Stimulated activated naive B cell treated with anti-CD40 and anti-IgM and Interleukin-4, amounts not matched to agents 10 μg/mL and 1 μg/mL and 100 μg/mL, for 72 hours (primary cell): Measurements from ENCODE around the gene STARD13.
"Not testable (repeated sequence)": the region's sequence is repeated elsewhere in the genome, so short reads cannot be mapped to it uniquely, and the experiment has no call there.

Experiments
- ATAC-seq, 2 donors: fragments of 150-1000 bp; cut with Tn5 transposase; replicated peaks; 2 replicates each; pipeline ENCODE4 v1.10.0; 2021; ENCODE audit warnings: moderate library complexity in 1 of 2
- DNase-seq: peaks from one replicate; pipeline ENCODE4 v3.0.0; 2021
- H3K27ac Mint-ChIP-seq: one replicate; pipeline ENCODE4 v1.8.0; 2022; ENCODE audit warnings: mild to moderate bottlenecking, mixed read lengths
- H3K27me3 Mint-ChIP-seq, 2 donors: one replicate each; pipeline ENCODE4 v1.8.0; 2022; ENCODE audit warnings: mixed read lengths in 2 of 2
- H3K36me3 Mint-ChIP-seq, 2 donors: one replicate each; pipeline ENCODE4 v1.8.0; 2022; ENCODE audit warnings: mixed read lengths in 2 of 2, mild to moderate bottlenecking in 1 of 2
- H3K4me1 Mint-ChIP-seq, 2 donors: one replicate each; pipeline ENCODE4 v1.8.0; 2022; ENCODE audit warnings: mixed read lengths in 2 of 2, mild to moderate bottlenecking in 1 of 2
- H3K4me3 Mint-ChIP-seq, 2 donors: one replicate each; pipeline ENCODE4 v1.8.0; 2022; ENCODE audit warnings: mild to moderate bottlenecking in 2 of 2, mixed read lengths in 2 of 2, moderate library complexity in 1 of 2
- H3K9me3 Mint-ChIP-seq, 2 donors: one replicate each; pipeline ENCODE4 v1.8.0; 2022; ENCODE audit warnings: mixed read lengths in 2 of 2, mild to moderate bottlenecking in 1 of 2

Gene STARD13

GRCh38 chr13:33244210-33244906 lies 41.2 kb downstream of the STARD13 start:
- Mint-ChIP-seq H3K36me3 (no peaks in the 10 kb centered on the region), H3K4me3 (no peak overlapping the region), H3K27me3 (peaks cover 0 to 3% of the 10 kb centered on the region in 2 donors), H3K9me3 (no peaks in the 10 kb centered on the region), H3K4me1 (no peaks in the 10 kb centered on the region), H3K27ac (no peak overlapping the region)
- ATAC-seq (no peak), DNase-seq (no peak)

GRCh38 chr13:33242984-33243617 lies 42.5 kb downstream of the STARD13 start:
- no peak for ATAC-seq
- Mint-ChIP-seq H3K36me3 (no peaks in the 10 kb centered on the region), H3K27ac (no peak overlapping the region), H3K9me3 (no peaks in the 10 kb centered on the region), H3K27me3 (peaks cover 0 to 3% of the 10 kb centered on the region in 2 donors), H3K4me1 (no peaks in the 10 kb centered on the region), H3K4me3 (no peak overlapping the region)
- DNase-seq, result no peak

DNA sequence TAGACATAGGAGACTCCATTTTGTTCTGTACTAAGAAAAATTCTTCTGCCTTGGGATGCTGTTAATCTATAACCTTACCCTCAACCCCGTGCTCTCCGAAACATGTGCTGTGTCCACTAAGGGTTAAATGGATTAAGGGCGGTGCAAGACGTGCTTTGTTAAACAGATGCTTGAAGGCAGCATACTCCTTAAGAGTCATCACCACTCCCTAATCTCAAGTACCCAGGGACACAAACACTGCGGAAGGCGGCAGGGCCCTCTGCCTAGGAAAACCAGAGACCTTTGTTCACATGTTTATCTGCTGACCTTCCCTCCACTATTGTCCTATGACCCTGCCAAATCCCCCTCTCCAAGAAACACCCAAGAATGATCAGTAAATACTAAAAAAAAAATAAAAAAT lies 43.2 kb downstream of the STARD13 start:
- not testable (repeated sequence) for DNase-seq, H3K4me1 Mint-ChIP-seq, H3K4me3 Mint-ChIP-seq, ATAC-seq, H3K27ac Mint-ChIP-seq, H3K36me3 Mint-ChIP-seq, H3K27me3 Mint-ChIP-seq, H3K9me3 Mint-ChIP-seq

GRCh38 chr13:33236021-33236420 lies 49.5 kb downstream of the STARD13 start:
- Mint-ChIP-seq H3K36me3 (peaks cover 3 to 13% of the 10 kb centered on the region in 2 donors), H3K27me3 (peaks cover 0 to 4% of the 10 kb centered on the region in 2 donors)
- DNase-seq, result no peak

GRCh38 chr13:33235564-33235963 lies 50.0 kb downstream of the STARD13 start:
- peaks cover 3 to 13% of the 10 kb centered on the region in 2 donors for H3K36me3 Mint-ChIP-seq

More at GRCh38 chr13:33236021-33236420, 49.5 kb downstream of the STARD13 start:
- no peak for ATAC-seq
- Mint-ChIP-seq H3K4me3 (no peak overlapping the region), H3K9me3 (peaks cover 7 to 12% of the 10 kb centered on the region in 2 donors), H3K4me1 (no peaks in the 10 kb centered on the region), H3K27ac (no peak overlapping the region)

DNA sequence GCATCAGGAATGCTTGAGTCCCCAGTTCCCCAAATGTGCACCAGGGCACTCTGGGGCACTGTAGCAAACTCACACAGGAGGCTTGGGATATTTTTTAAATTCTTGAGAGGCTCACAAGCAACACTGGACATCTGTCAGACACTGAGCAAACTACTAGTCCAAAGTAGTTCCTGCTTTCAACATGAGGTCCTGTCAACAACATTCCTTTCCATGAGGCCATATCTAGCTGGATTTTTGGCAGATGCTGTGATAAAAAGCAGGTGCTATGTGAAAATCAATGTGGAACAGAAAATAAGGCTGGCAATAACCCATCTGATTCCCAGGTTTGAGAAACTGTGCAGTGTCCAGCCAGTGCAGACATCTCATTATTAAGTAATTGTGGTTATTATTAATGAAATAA lies 50.5 kb downstream of the STARD13 start:
- H3K36me3 Mint-ChIP-seq, result peaks cover 3 to 13% of the 10 kb centered on the region in 2 donors
- no peak overlapping the region for H3K4me3 Mint-ChIP-seq
- DNase-seq (no peak), ATAC-seq (no peak)
- H3K27ac Mint-ChIP-seq, result no peak overlapping the region
- H3K4me1 Mint-ChIP-seq, result no peaks in the 10 kb centered on the region
- peaks cover 7 to 12% of the 10 kb centered on the region in 2 donors for H3K9me3 Mint-ChIP-seq
- peaks cover 0 to 4% of the 10 kb centered on the region in 2 donors for H3K27me3 Mint-ChIP-seq

More at GRCh38 chr13:33235564-33235963, 50.0 kb downstream of the STARD13 start:
- no peaks in the 10 kb centered on the region for H3K4me1 Mint-ChIP-seq
- H3K27me3 Mint-ChIP-seq, result peaks cover 0 to 4% of the 10 kb centered on the region in 2 donors
- H3K9me3 Mint-ChIP-seq, result peaks cover 7 to 12% of the 10 kb centered on the region in 2 donors
- H3K4me3 Mint-ChIP-seq, result no peak overlapping the region
- H3K27ac Mint-ChIP-seq, result no peak overlapping the region
- DNase-seq (no peak), ATAC-seq (no peak)

- H3K27ac Mint-ChIP-seq, result no peak overlapping the region
- peaks cover 0 to 4% of the 10 kb centered on the region in 2 donors for H3K27me3 Mint-ChIP-seq
- no peak for ATAC-seq
These were observed 52.0 kb downstream of the STARD13 start for GRCh38 chr13:33233547-33233946.

GRCh38 chr13:33232883-33233282 lies 52.7 kb downstream of the STARD13 start:
- DNase-seq (no peak), ATAC-seq (no peak)
- H3K27me3 Mint-ChIP-seq, result peaks cover 2 to 4% of the 10 kb centered on the region in 2 donors
- no peak overlapping the region for H3K4me3 Mint-ChIP-seq
- peaks cover 7 to 12% of the 10 kb centered on the region in 2 donors for H3K9me3 Mint-ChIP-seq
- no peak overlapping the region for H3K27ac Mint-ChIP-seq
- H3K4me1 Mint-ChIP-seq, result peaks cover 0 to 3% of the 10 kb centered on the region in 2 donors
- peaks cover 3 to 13% of the 10 kb centered on the region in 2 donors for H3K36me3 Mint-ChIP-seq

More at GRCh38 chr13:33233547-33233946, 52.0 kb downstream of the STARD13 start:
- H3K4me1 Mint-ChIP-seq, result peaks cover 0 to 3% of the 10 kb centered on the region in 2 donors
- no peak overlapping the region for H3K4me3 Mint-ChIP-seq
- no peak for DNase-seq
- peaks cover 7 to 12% of the 10 kb centered on the region in 2 donors for H3K9me3 Mint-ChIP-seq
- H3K36me3 Mint-ChIP-seq, result peaks cover 3 to 13% of the 10 kb centered on the region in 2 donors

- H3K27me3 Mint-ChIP-seq, result peaks cover 4 to 6% of the 10 kb centered on the region in 2 donors
- peaks cover 3 to 13% of the 10 kb centered on the region in 2 donors for H3K36me3 Mint-ChIP-seq
- H3K4me3 Mint-ChIP-seq, result no peak overlapping the region
- DNase-seq (no peak), ATAC-seq (no peak)
- peaks cover 0 to 3% of the 10 kb centered on the region in 2 donors for H3K4me1 Mint-ChIP-seq
- H3K9me3 Mint-ChIP-seq, result peaks cover 7 to 12% of the 10 kb centered on the region in 2 donors
- no peak overlapping the region for H3K27ac Mint-ChIP-seq
These were observed 54.2 kb downstream of the STARD13 start for GRCh38 chr13:33231339-33231738.

- no peak overlapping the region for H3K27ac Mint-ChIP-seq
- H3K4me3 Mint-ChIP-seq, result no peak overlapping the region
- no peak for ATAC-seq
- peaks cover 3 to 13% of the 10 kb centered on the region in 2 donors for H3K36me3 Mint-ChIP-seq
- H3K27me3 Mint-ChIP-seq, result peaks cover 4 to 6% of the 10 kb centered on the region in 2 donors
- peaks cover 7 to 12% of the 10 kb centered on the region in 2 donors for H3K9me3 Mint-ChIP-seq
- H3K4me1 Mint-ChIP-seq, result peaks cover 0 to 3% of the 10 kb centered on the region in 2 donors
- no peak for DNase-seq
These were observed 55.2 kb downstream of the STARD13 start for GRCh38 chr13:33230178-33230881.

- Mint-ChIP-seq H3K27me3 (peaks cover 4 to 6% of the 10 kb centered on the region in 2 donors), H3K4me3 (no peak overlapping the region)
- ATAC-seq, result no peak
These were observed 55.9 kb downstream of the STARD13 start for GRCh38 chr13:33229446-33230177.

GRCh38 chr13:33228648-33229445 lies 56.7 kb downstream of the STARD13 start:
- ATAC-seq (peak; percentile 72 to 76), DNase-seq (no peak)
- peaks cover 3 to 13% of the 10 kb centered on the region in 2 donors for H3K36me3 Mint-ChIP-seq
- no peak overlapping the region for H3K27ac Mint-ChIP-seq
- peaks cover 0 to 3% of the 10 kb centered on the region in 2 donors for H3K4me1 Mint-ChIP-seq
- peaks cover 4 to 6% of the 10 kb centered on the region in 2 donors for H3K27me3 Mint-ChIP-seq
- peaks cover 7 to 16% of the 10 kb centered on the region in 2 donors for H3K9me3 Mint-ChIP-seq
- H3K4me3 Mint-ChIP-seq, result no peak overlapping the region

More at GRCh38 chr13:33229446-33230177, 55.9 kb downstream of the STARD13 start:
- DNase-seq, result no peak
- peaks cover 7 to 12% of the 10 kb centered on the region in 2 donors for H3K9me3 Mint-ChIP-seq
- peaks cover 0 to 3% of the 10 kb centered on the region in 2 donors for H3K4me1 Mint-ChIP-seq
- H3K27ac Mint-ChIP-seq, result no peak overlapping the region
- peaks cover 3 to 13% of the 10 kb centered on the region in 2 donors for H3K36me3 Mint-ChIP-seq
